Chondrocyte (in vitro differentiated cells): ENCODE measurements around the gene CACNB4. TPM values are rescaled to one million over a fixed set of nuclear protein-coding genes. Genes with fewer than 3 reads are reported as not detected.
"Not testable (repeated sequence)": the region's sequence is repeated elsewhere in the genome, so short reads cannot be mapped to it uniquely, and the experiment has no call there.

Source experiments
- DNase-seq: peaks from one replicate; pipeline ENCODE4 v3.0.0; 2021; ENCODE audit warnings: mixed read lengths, low spot score
- H3K27ac Mint-ChIP-seq: one replicate; pipeline ENCODE4 v1.8.0; 2021; ENCODE audit warnings: mild to moderate bottlenecking, moderate library complexity, mixed read lengths; ENCODE audit not compliant: unreplicated experiment
- H3K27me3 Mint-ChIP-seq: 2 replicates; pipeline ENCODE4 v1.8.0; 2021; ENCODE audit warnings: low read depth, mixed read lengths
- H3K36me3 Mint-ChIP-seq: 2 replicates; pipeline ENCODE4 v1.8.0; 2021; ENCODE audit warnings: low read depth, mixed read lengths
- H3K4me1 Mint-ChIP-seq: 2 replicates; pipeline ENCODE4 v1.8.0; 2021; ENCODE audit warnings: low read depth, mild to moderate bottlenecking, mixed read lengths
- H3K4me3 Mint-ChIP-seq: one replicate; pipeline ENCODE4 v1.8.0; 2021; ENCODE audit warnings: mild to moderate bottlenecking, moderate library complexity, mixed read lengths; ENCODE audit not compliant: unreplicated experiment
- H3K9me3 Mint-ChIP-seq: 2 replicates; pipeline ENCODE4 v1.8.0; 2021; ENCODE audit warnings: low read depth, mixed read lengths
- CTCF ChIP-seq: fragments of 200-600 bp; sonication (generic); IDR thresholded peaks from 2 replicates; pipeline ENCODE4 v1.5.0; 2021; ENCODE audit warnings: antibody characterized with exemption, mild to moderate bottlenecking, moderate library complexity
- total RNA-seq: library from RNA; stranded (reverse); gene quantifications from 3 replicates; pipeline ENCODE4 v1.2.1, GENCODE V29; 2021

CACNB4 gene
- total RNA-seq, 1 donor from 2014 or later = 2.1 TPM

- Mint-ChIP-seq H3K27me3 (peaks cover 2% of the 10 kb centered on the region), H3K27ac (no peak overlapping the region), H3K36me3 (peaks cover 6% of the 10 kb centered on the region), H3K4me3 (no peak overlapping the region), H3K4me1 (no peaks in the 10 kb centered on the region), H3K9me3 (peaks cover 11% of the 10 kb centered on the region)
- DNase-seq = no peak
- TF ChIP-seq CTCF = no peak
Observed at GRCh38 chr2:151946250-151946884, 152.5 kb downstream of the CACNB4 start.

- Mint-ChIP-seq H3K36me3 (peaks cover 6% of the 10 kb centered on the region), H3K9me3 (peaks cover 11% of the 10 kb centered on the region), H3K4me3 (no peak overlapping the region), H3K27me3 (peaks cover 2% of the 10 kb centered on the region), H3K4me1 (no peaks in the 10 kb centered on the region), H3K27ac (no peak overlapping the region)
- DNase-seq = no peak
- no peak for TF ChIP-seq CTCF
Observed at GRCh38 chr2:151945602-151946001, 153.2 kb downstream of the CACNB4 start.

- peaks cover 4% of the 10 kb centered on the region for H3K27me3 Mint-ChIP-seq
- peaks cover 6% of the 10 kb centered on the region for H3K36me3 Mint-ChIP-seq
- no peak overlapping the region for H3K4me3 Mint-ChIP-seq
- no peak for DNase-seq
- H3K9me3 Mint-ChIP-seq = peaks cover 11% of the 10 kb centered on the region
- no peaks in the 10 kb centered on the region for H3K4me1 Mint-ChIP-seq
- no peak for TF ChIP-seq CTCF
- H3K27ac Mint-ChIP-seq = no peak overlapping the region
Observed at GRCh38 chr2:151945186-151945585, 153.7 kb downstream of the CACNB4 start.

- Mint-ChIP-seq H3K27ac (no peak overlapping the region), H3K36me3 (peaks cover 6% of the 10 kb centered on the region)
- DNase-seq = no peak
Observed at GRCh38 chr2:151943461-151943860, 155.4 kb downstream of the CACNB4 start.

GRCh38 chr2:151942540-151943205 is 156.2 kb downstream of the CACNB4 start:
- H3K36me3 Mint-ChIP-seq, H3K27ac Mint-ChIP-seq, H3K27me3 Mint-ChIP-seq, H3K4me1 Mint-ChIP-seq, H3K4me3 Mint-ChIP-seq, DNase-seq: not testable (repeated sequence)
- peaks cover 11% of the 10 kb centered on the region for H3K9me3 Mint-ChIP-seq

More at GRCh38 chr2:151943461-151943860, 155.4 kb downstream of the CACNB4 start:
- H3K4me1 Mint-ChIP-seq = no peaks in the 10 kb centered on the region
- TF ChIP-seq CTCF = no peak
- no peak overlapping the region for H3K4me3 Mint-ChIP-seq
- H3K9me3 Mint-ChIP-seq = peaks cover 11% of the 10 kb centered on the region
- peaks cover 4% of the 10 kb centered on the region for H3K27me3 Mint-ChIP-seq
